K562 (cell line): Measurements from ENCODE around the gene CDK4. TPM values are rescaled to one million over a fixed set of nuclear protein-coding genes. Genes with fewer than 3 reads are reported as not detected.

ENCODE experiments used
- ARID2 ChIP-seq: fragments of 450-650 bp; IDR thresholded peaks from 2 replicates; pipeline ENCODE4 v1.6.1; 2017; ENCODE audit warnings: antibody characterized with exemption, mild to moderate bottlenecking
- CCNT2 ChIP-seq: IDR thresholded peaks from 2 replicates; pipeline ENCODE4 v1.6.1; 2011; ENCODE audit warnings: borderline replicate concordance, low read depth, mild to moderate bottlenecking, moderate library complexity, mixed read lengths, low read length; ENCODE audit not compliant: insufficient read length; ENCODE audit errors: extremely low read depth
- E2F3 ChIP-seq: fragments of 250-450 bp; sonication (Bioruptor Pico); IDR thresholded peaks from 2 replicates; pipeline ENCODE4 v1.4.0; 2020; ENCODE audit warnings: mild to moderate bottlenecking
- E2F8 ChIP-seq: fragments of 450-650 bp; IDR thresholded peaks from 2 replicates; pipeline ENCODE4 v1.7.1; 2018; ENCODE audit warnings: mild to moderate bottlenecking, low read depth; ENCODE audit not compliant: partially characterized antibody
- FOXA3 ChIP-seq, 2 experiments: fragments of 450-650 bp in 1 of 2; sonication (generic) in 1 of 2; formaldehyde crosslinking; IDR thresholded peaks in 1 of 2; conservative IDR thresholded peaks in 1 of 2; 2 replicates each; pipeline versions ENCODE4 v1.4.0 to v1.8.0; 2020 to 2022; ENCODE audit warnings: mild to moderate bottlenecking in 2 of 2, missing genetic modification reagents in 1 of 2
- GTF2F1 ChIP-seq: IDR thresholded peaks from 2 replicates; pipeline ENCODE4 v1.6.1; 2011; ENCODE audit warnings: low read depth, low read length, improper control_type of control experiment
- HMG20A ChIP-seq: fragments of 450-650 bp; formaldehyde crosslinking; conservative IDR thresholded peaks from 2 replicates; pipeline ENCODE4 v1.4.0; 2020; ENCODE audit warnings: mild to moderate bottlenecking, mixed read lengths
- NFYB ChIP-seq: IDR thresholded peaks from 2 replicates; pipeline ENCODE4 v1.6.1; 2011; ENCODE audit warnings: mild to moderate bottlenecking, moderate library complexity; ENCODE audit not compliant: insufficient read length; ENCODE audit errors: extremely low read depth
- PKNOX1 ChIP-seq: fragments of 450-650 bp; IDR thresholded peaks from 2 replicates; pipeline ENCODE4 v1.6.1; 2016
- PML ChIP-seq: IDR thresholded peaks from 2 replicates; pipeline ENCODE4 v1.6.1; 2012; ENCODE audit warnings: low read length, inconsistent platforms
- POLR2B ChIP-seq: fragments of 450-650 bp; IDR thresholded peaks from 2 replicates; pipeline ENCODE4 v1.6.1; 2018; ENCODE audit warnings: low read depth; ENCODE audit not compliant: partially characterized antibody
- SIN3B ChIP-seq: fragments of 450-650 bp; IDR thresholded peaks from 2 replicates; pipeline ENCODE4 v1.6.1; 2017; ENCODE audit warnings: low read depth, mild to moderate bottlenecking, moderate library complexity
- ZKSCAN1 ChIP-seq: fragments of 150-350 bp; IDR thresholded peaks from 2 replicates; pipeline ENCODE4 v1.6.1; 2016; ENCODE audit warnings: low read depth, low read length
- ZNF23 ChIP-seq: fragments of 250-450 bp; sonication (Bioruptor Pico); IDR thresholded peaks from 2 replicates; pipeline ENCODE4 v1.4.0; 2020; ENCODE audit warnings: mild to moderate bottlenecking
- ZNF436 ChIP-seq: fragments of 250-450, 450-650 bp; sonication (Bioruptor Pico); formaldehyde crosslinking; IDR thresholded peaks from 2 replicates; pipeline ENCODE4 v1.7.0; 2020; ENCODE audit warnings: mild to moderate bottlenecking
- ZSCAN32 ChIP-seq: fragments of 450-650 bp; formaldehyde crosslinking; IDR thresholded peaks from 2 replicates; pipeline ENCODE4 v1.4.0; 2020; ENCODE audit warnings: mild to moderate bottlenecking, moderate library complexity
- polyA plus RNA-seq, 8 experiments: library from polyadenylated mRNA; depleted of rRNA in 4 of 8; stranded (reverse) in 5 of 8; unstranded in 3 of 8; fragments of >200 nt; fragmentation: Nextera tagmentation in 2 of 8; fragmentation: Illumina TruSeq in 1 of 8; extraction: Ambion mirVana in 2 of 8; extraction: Trizol in 1 of 8; gene quantifications; 2 replicates each; pipeline versions ENCODE4 v1.2.1 to v1.2.3, GENCODE V29; 2011 to 2014; ENCODE audit warnings: inconsistent platforms in 1 of 8, missing spikeins in 1 of 8
- total RNA-seq, 7 experiments: library from RNA; depleted of rRNA in 6 of 7; stranded (reverse); fragments of >200 nt in 6 of 7; fragmentation: Illumina TruSeq in 2 of 7; extraction: Trizol in 2 of 7; gene quantifications; 2 replicates each; pipeline versions ENCODE4 v1.2.1 to v1.2.3, GENCODE V29; 2011 to 2021; ENCODE audit warnings: low replicate concordance in 1 of 7
- TF ChIP-seq, protein P1 (sequence below), 2 experiments: fragments of 200-800 bp in 1 of 2; sonication (Bioruptor generic) in 1 of 2; sonication (generic) in 1 of 2; formaldehyde crosslinking in 1 of 2; IDR thresholded peaks in 1 of 2; conservative IDR thresholded peaks in 1 of 2; 2 replicates each; pipeline versions ENCODE4 v1.5.0 to v1.6.1; 2016 to 2020; ENCODE audit warnings: missing compliant biosample characterization in 1 of 2, missing genetic modification characterization in 1 of 2, missing genetic modification reagents in 1 of 2
- TF ChIP-seq, protein P2 (sequence below): fragments of 250-450 bp; sonication (Bioruptor Pico); IDR thresholded peaks from 2 replicates; pipeline ENCODE4 v1.9.0; 2021; ENCODE audit warnings: mild to moderate bottlenecking
- TF ChIP-seq, protein P3 (sequence below): sonication (generic); formaldehyde crosslinking; IDR thresholded peaks from 2 replicates; pipeline ENCODE4 v1.8.0; 2022; ENCODE audit warnings: missing genetic modification reagents, mild to moderate bottlenecking, moderate library complexity, borderline replicate concordance

Gene CDK4
- total and polyA plus RNA-seq, 9 of the 15 experiments (the other 6 are each of a cell fraction or from before 2014, with no cell fraction given): 37.8 to 436 (median 238) TPM

DNA sequence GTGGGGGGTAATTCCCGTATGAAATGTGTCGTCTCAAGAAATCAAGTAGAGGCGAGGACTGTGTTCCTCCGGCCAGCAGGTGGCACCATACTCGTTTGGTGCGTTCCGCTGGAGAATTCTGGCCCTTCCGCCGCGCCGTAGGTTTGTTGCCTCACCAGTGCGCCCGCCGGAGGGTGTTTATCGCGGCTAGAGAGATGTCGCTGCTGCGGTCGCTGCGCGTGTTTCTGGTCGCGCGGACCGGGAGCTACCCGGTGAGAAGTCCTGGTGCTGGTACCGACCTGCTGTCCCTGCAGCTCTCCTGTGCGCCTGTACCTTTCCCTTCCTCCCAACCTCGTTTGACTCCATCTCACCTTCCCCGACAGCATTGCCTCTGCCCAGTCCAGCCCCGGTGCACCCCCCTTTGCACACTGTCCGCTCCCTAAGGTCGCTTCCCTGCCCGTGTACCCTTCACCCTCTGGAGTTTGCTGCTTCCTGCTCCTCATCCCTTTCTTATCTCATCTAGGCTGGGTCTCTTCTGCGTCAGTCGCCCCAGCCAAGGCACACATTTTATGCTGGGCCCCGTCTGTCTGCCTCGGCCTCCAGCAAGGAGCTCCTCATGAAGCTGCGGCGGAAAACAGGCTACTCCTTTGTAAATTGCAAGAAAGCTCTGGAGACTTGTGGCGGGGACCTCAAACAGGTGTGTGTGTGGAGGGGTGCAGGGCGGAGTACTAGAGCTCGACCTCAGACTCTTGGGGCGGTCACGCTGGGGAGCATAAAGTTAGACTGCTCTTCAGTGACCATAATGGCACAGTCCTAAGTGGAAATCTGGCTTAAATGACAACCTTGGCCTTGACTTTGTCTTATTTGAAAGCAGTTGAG, 30.7 kb upstream of the CDK4 start, which contains the start of gene TSFM (continued):
- TF ChIP-seq, protein P1, sequence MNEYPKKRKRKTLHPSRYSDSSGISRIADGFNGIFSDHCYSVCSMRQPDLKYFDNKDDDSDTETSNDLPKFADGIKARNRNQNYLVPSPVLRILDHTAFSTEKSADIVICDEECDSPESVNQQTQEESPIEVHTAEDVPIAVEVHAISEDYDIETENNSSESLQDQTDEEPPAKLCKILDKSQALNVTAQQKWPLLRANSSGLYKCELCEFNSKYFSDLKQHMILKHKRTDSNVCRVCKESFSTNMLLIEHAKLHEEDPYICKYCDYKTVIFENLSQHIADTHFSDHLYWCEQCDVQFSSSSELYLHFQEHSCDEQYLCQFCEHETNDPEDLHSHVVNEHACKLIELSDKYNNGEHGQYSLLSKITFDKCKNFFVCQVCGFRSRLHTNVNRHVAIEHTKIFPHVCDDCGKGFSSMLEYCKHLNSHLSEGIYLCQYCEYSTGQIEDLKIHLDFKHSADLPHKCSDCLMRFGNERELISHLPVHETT (CRISPR knock-in tag; conservative IDR thresholded peaks at IDR 0.05 in 1 of 2, IDR thresholded peaks at IDR 0.05 in 1 of 2): peak in 1 of 2 experiments; percentile 91; a peak in 2 of 4 replicates
- TF ChIP-seq ZNF436 (CRISPR knock-in tag) (no peak), FOXA3 (CRISPR knock-in tag; conservative IDR thresholded peaks at IDR 0.05 in 1 of 2, IDR thresholded peaks at IDR 0.05 in 1 of 2) (0 out of 4 replicates have a peak, but pooled peaks of 1 of the 2 experiments have one; percentile 16), E2F8 (peak; percentile 82), PML (peak; percentile 69; the same call in 1 of the 2 replicates), SIN3B (peak; percentile 96), ARID2 (no peak), PKNOX1 (no peak; the same call in 1 of the 2 replicates), POLR2B (peak; percentile 92), E2F3 (CRISPR knock-in tag) (no peak; the same call in 1 of the 2 replicates), ZKSCAN1 (peak; percentile 39; the same call in 1 of the 2 replicates), ZSCAN32 (no peak), ZNF23 (CRISPR knock-in tag) (no peak), CCNT2 (peak; percentile 79), NFYB (no peak), GTF2F1 (0 out of 2 replicates have a peak, but pooled peaks have one; percentile 76), HMG20A (CRISPR knock-in tag) (no peak)
- TF ChIP-seq, protein P2, sequence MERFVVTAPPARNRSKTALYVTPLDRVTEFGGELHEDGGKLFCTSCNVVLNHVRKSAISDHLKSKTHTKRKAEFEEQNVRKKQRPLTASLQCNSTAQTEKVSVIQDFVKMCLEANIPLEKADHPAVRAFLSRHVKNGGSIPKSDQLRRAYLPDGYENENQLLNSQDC: 0 out of 2 replicates have a peak, but pooled peaks have one; percentile 46
- TF ChIP-seq, protein P3, sequence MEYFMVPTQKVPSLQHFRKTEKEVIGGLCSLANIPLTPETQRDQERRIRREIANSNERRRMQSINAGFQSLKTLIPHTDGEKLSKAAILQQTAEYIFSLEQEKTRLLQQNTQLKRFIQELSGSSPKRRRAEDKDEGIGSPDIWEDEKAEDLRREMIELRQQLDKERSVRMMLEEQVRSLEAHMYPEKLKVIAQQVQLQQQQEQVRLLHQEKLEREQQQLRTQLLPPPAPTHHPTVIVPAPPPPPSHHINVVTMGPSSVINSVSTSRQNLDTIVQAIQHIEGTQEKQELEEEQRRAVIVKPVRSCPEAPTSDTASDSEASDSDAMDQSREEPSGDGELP: peak; percentile 91
